ENCODE results near the gene NFIC.
"Not testable (repeated sequence)": the region's sequence is repeated elsewhere in the genome, so short reads cannot be mapped to it uniquely, and the experiment has no call there.

Gene NFIC

GRCh38 chr19:3336680-3337523 lies 29.5 kb upstream of the NFIC start:
- DNase-seq (ENCODE audit: insufficient read length, low spot score): no peak
- no peak for FAIRE-seq

DNA sequence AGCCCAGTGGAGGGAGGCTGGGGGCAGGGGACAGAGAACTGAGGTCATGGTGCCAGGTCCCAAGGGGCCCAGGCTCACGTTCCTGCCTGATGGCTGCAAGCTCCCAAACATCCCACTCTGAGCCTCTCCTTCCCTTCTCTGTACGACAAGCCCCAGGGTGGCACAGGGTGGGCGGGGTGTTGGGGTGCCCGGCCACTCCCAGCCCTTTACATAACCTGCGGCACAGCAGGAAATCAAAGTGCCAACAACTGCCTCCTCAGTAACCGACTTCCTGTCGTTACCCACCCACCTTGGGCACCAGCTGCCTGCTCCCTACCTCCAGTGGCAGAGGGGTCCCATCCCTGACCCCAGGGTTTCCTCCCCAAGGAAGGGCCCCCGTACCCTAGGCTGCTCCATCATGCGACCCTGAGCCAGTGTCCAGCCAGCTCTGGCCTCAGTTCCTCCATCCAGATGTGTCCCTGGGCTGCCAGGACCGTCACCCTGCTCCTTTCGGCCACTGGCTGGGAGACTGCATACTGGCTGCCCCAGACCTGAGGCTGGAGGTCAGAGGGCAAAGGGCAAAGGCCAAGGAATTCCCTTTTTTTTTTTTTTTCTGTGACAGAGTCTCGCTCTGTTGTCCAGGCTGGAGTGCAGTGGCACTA lies 27.7 kb upstream of the NFIC start:
- no peak for FAIRE-seq
- no peak for DNase-seq (ENCODE audit: insufficient read length, low spot score)

GRCh38 chr19:3340340-3340739 lies 26.0 kb upstream of the NFIC start:
- FAIRE-seq (no peak), DNase-seq (ENCODE audit: insufficient read length, low spot score) (no peak)

- DNase-seq (ENCODE audit: insufficient read length, low spot score) (no peak), FAIRE-seq (no peak)
These were observed 24.1 kb upstream of the NFIC start for GRCh38 chr19:3342246-3342645.

- not testable (repeated sequence) for FAIRE-seq; DNase-seq (ENCODE audit: insufficient read length, low spot score)
These were observed 23.4 kb upstream of the NFIC start for GRCh38 chr19:3342962-3343361.

- DNase-seq (ENCODE audit: insufficient read length, low spot score): no peak
- FAIRE-seq: no peak
These were observed 22.5 kb upstream of the NFIC start for GRCh38 chr19:3343619-3344502.

GRCh38 chr19:3344608-3345598 lies 21.5 kb upstream of the NFIC start:
- FAIRE-seq (no peak), DNase-seq (ENCODE audit: insufficient read length, low spot score) (no peak)

GRCh38 chr19:3345850-3346460 lies 20.4 kb upstream of the NFIC start:
- FAIRE-seq: no peak
- no peak for DNase-seq (ENCODE audit: insufficient read length, low spot score)

GRCh38 chr19:3346677-3347353 lies 19.6 kb upstream of the NFIC start:
- DNase-seq (ENCODE audit: insufficient read length, low spot score) (no peak), FAIRE-seq (no peak)

DNA sequence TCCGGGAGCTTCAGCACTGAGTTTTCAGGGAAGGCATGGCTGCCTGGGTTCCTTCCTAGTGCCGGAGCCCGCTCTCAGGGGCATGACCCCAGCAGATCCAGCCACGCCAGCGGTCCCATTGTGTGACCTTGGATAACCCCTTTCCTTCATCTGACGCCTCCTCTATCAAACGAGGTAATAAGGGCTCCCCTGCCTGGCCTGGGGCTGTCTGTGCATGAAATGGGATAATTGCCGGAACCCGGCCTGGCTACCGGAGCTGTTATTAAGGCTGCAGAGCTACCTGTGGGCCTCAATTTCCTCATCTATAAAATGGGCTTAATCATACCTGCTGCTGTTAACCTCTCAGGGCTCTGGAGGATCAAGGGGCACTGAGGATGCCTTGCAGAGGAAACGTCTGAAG lies 18.3 kb upstream of the NFIC start:
- FAIRE-seq (no peak), DNase-seq (ENCODE audit: insufficient read length, low spot score) (no peak)

DNA sequence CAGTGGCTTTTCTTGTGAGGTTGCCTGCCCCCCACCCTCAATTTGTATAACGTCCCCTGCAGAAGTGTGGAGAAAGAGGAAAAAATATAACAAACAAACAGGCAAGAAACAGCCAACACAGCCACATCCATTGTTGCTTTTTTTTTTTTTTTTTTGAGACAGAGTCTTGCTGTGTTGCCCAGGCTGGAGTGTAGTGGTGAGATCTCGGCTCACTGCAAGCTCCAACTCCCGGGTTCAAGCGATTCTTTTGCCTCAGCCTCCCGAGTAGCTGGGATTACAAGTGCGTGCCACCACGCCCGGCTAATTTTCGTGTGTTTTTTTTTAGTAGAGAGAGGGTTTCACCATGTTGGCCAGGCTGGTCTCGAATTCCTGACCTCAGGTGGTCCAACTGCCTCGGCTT lies 17.9 kb upstream of the NFIC start:
- DNase-seq (ENCODE audit: insufficient read length, low spot score); FAIRE-seq: not testable (repeated sequence)

- DNase-seq (ENCODE audit: insufficient read length, low spot score) (no peak), FAIRE-seq (no peak)
These were observed 16.2 kb upstream of the NFIC start for GRCh38 chr19:3350014-3350663.

GRCh38 chr19:3351702-3352447 lies 14.5 kb upstream of the NFIC start:
- no peak for DNase-seq (ENCODE audit: insufficient read length, low spot score)
- FAIRE-seq: no peak

DNA sequence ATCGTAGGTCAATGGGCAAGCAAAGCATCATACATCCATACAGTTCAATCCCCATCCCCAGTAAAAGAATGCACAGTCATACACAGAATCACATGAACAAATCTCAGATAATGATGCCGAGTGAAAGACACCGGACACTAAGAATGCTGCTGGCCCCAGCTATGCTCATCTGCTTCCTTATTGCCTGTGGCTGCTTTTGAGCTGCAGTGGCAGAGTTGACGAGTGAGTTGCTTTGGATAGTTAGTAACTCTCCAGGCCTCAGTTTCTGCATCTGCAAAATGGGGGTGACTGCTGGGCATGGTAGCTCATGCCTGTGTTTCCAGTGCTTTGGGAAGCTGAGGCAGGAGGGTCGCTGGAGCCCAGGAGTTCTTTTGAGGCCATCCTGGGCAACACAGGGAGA lies 12.9 kb upstream of the NFIC start:
- DNase-seq (ENCODE audit: insufficient read length, low spot score) (no peak), FAIRE-seq (no peak)

DNA sequence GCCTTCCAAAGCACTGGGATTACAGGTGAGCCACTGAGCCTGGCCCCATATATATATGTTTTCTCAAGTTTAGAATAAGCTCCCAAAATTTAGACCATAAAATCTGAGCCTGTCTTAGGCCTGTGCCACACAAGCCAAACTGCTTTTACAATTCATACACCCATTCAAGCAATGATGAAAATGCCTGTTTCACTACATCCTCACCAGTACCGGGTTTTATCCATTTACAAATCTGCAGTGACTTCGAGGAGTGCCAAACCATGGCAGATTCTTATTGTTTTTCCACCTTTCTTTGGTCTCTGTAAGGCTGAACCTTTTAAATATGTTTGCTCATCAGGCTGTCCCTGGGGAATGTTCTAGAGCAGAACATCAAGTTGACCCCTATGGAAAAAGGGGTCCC lies 9.6 kb upstream of the NFIC start:
- DNase-seq (ENCODE audit: insufficient read length, low spot score) (no peak), FAIRE-seq (no peak)

GRCh38 chr19:3357271-3357991 lies 9.0 kb upstream of the NFIC start:
- no peak for FAIRE-seq
- DNase-seq (ENCODE audit: insufficient read length, low spot score): no peak

DNA sequence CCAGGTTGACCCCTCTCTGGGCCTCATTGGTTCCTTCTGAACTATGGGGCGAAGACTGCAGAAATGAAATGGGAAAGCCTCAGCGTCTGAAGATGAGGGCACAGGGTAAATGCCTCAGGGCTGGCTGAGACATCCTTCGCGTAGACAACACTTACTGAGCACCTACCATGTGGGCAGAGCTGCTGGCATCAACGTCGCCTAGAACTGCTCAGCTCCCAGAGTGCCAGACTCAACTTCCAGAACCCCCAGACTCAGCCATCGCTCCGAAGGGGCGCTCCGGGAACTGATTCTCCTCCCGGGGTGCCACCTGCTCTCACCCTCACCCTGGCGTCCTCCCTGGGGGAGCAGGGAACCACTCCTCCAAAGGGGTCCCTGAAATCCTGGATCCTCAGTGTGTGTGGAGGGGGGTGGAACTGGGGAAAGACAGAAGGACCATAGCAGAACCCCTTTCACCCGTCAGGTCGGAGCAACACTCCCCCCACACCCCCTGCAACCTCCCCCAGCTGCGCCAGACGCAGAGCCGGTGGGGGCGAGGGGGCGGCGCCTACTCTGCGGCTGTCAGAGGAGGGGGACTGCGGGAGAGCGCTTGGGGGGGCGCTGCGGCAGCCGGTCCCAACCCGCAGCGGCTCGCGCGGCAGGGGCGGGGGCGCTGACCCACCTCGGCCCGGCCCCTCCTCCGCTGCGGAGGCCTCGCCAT lies 8.2 kb upstream of the NFIC start:
- DNase-seq (ENCODE audit: insufficient read length, low spot score): no peak

More for the DNA sequence above, 8.2 kb upstream of the NFIC start:
- no peak for FAIRE-seq
